GM21619 (cell line): ENCODE results near the gene MAML2.

Source experiments
- ATAC-seq: cut with Tn5 transposase; IDR thresholded peaks from one replicate; pipeline ENCODE4 v1.9.1; 2021; ENCODE audit not compliant: unreplicated experiment

MAML2 gene

GRCh38 chr11:96215826-96216225 lies 127.2 kb downstream of the MAML2 start:
- no peak for ATAC-seq

- peak; percentile 82 for ATAC-seq
Measured at GRCh38 chr11:96215110-96215782, 127.7 kb downstream of the MAML2 start.

GRCh38 chr11:96214777-96215109 lies 128.3 kb downstream of the MAML2 start:
- no peak for ATAC-seq

GRCh38 chr11:96213500-96213899 lies 129.5 kb downstream of the MAML2 start:
- ATAC-seq, result no peak

GRCh38 chr11:96211436-96211835 lies 131.6 kb downstream of the MAML2 start:
- no peak for ATAC-seq

GRCh38 chr11:96207459-96208449 lies 135.2 kb downstream of the MAML2 start:
- ATAC-seq, result no peak

- no peak for ATAC-seq
Measured at GRCh38 chr11:96206955-96207354, 136.0 kb downstream of the MAML2 start.

- ATAC-seq, result no peak
Measured at GRCh38 chr11:96205460-96205809, 137.6 kb downstream of the MAML2 start.

- ATAC-seq, result no peak
Measured at GRCh38 chr11:96204721-96205459, 138.1 kb downstream of the MAML2 start.

GRCh38 chr11:96204366-96204659 lies 138.7 kb downstream of the MAML2 start:
- ATAC-seq, result no peak

GRCh38 chr11:96203567-96204365 lies 139.2 kb downstream of the MAML2 start:
- ATAC-seq, result no peak

- no peak for ATAC-seq
Measured at GRCh38 chr11:96200243-96200642, 142.8 kb downstream of the MAML2 start.

GRCh38 chr11:96199563-96200025 lies 143.4 kb downstream of the MAML2 start:
- ATAC-seq, result no peak

GRCh38 chr11:96197801-96198701 lies 144.9 kb downstream of the MAML2 start:
- ATAC-seq, result peak; percentile 82

GRCh38 chr11:96197103-96197502 lies 145.9 kb downstream of the MAML2 start:
- no peak for ATAC-seq

- ATAC-seq, result no peak
Measured at GRCh38 chr11:96196181-96196662, 146.8 kb downstream of the MAML2 start.

GRCh38 chr11:96195671-96196070 lies 147.3 kb downstream of the MAML2 start:
- ATAC-seq, result no peak

GRCh38 chr11:96194581-96195374 lies 148.2 kb downstream of the MAML2 start:
- no peak for ATAC-seq
